ENCODE measurements around the gene HSF4.

Gene HSF4

DNA sequence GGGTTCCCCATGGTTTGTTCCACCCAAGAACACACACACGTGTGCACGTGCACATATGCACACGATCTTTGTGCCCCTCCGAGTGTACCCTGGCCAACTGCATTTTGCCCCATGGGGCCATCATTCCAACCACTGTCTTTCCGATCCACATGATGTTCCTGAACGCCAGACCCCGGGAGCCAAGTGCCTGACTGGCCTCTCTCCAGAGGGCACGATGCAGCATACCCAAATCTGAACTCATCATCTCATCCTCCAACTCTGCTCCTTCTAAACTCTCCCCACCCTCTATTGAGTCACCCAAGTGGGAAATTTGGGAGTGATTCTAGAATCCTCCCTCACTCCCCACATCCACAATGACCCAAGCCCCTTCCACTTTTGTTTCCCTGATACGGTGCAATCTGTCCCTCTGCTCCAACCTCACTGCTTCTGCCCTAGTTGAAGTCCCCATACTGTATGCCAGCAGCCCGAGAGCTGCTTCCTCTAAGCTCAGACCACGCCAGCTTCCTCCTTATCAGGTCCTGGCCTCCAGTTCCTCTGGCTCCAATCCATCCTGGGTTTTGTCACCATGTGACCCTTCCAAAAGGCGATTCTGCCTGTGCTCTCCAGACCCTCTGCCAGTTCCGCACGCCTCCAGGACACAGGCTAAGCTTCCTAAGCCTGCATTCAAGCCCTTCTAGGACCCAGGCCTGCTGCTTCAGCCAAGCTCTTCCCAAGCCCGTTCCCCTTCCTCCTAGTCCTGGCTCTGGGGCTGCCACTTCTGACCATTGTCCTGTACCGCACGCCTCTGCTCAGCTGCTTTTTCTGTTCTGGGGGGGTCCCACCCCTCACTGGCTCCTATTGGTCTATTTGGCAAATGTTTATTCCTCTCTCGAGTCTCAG, 52.3 kb downstream of the HSF4 start:
- Histone ChIP-seq H3K4me3 (ENCODE audit: low read depth, low read length) (no peak overlapping the region), H3K4me1 (peaks cover 7% of the 10 kb centered on the region), H3K9me3 (ENCODE audit: control insufficient read depth, low read length) (no peaks in the 10 kb centered on the region), H3K27me3 (ENCODE audit: control insufficient read depth, insufficient read depth, low read length) (no peaks in the 10 kb centered on the region), H2AFZ (no peak overlapping the region), H3K36me3 (ENCODE audit: control insufficient read depth, insufficient read depth, low read length) (no peaks in the 10 kb centered on the region), H3K4me2 (ENCODE audit: low read length) (no peak overlapping the region), H3K9ac (no peak overlapping the region), H3K27ac (peak overlapping the region; percentile 20), H3K79me2 (no peaks in the 10 kb centered on the region)
- TF ChIP-seq, protein P1, sequence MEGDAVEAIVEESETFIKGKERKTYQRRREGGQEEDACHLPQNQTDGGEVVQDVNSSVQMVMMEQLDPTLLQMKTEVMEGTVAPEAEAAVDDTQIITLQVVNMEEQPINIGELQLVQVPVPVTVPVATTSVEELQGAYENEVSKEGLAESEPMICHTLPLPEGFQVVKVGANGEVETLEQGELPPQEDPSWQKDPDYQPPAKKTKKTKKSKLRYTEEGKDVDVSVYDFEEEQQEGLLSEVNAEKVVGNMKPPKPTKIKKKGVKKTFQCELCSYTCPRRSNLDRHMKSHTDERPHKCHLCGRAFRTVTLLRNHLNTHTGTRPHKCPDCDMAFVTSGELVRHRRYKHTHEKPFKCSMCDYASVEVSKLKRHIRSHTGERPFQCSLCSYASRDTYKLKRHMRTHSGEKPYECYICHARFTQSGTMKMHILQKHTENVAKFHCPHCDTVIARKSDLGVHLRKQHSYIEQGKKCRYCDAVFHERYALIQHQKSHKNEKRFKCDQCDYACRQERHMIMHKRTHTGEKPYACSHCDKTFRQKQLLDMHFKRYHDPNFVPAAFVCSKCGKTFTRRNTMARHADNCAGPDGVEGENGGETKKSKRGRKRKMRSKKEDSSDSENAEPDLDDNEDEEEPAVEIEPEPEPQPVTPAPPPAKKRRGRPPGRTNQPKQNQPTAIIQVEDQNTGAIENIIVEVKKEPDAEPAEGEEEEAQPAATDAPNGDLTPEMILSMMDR (IDR thresholded peaks at IDR 0.05) = no peak

Measured in parathyroid adenoma (tissue), 2 donors.